ENCODE data around the gene NSL1. TPM values are rescaled to one million over a fixed set of nuclear protein-coding genes. Genes with fewer than 3 reads are reported as not detected.
"Not testable (repeated sequence)": the region's sequence is repeated elsewhere in the genome, so short reads cannot be mapped to it uniquely, and the experiment has no call there.

The NSL1 gene
- total RNA-seq, 2 experiments from 2014 or later, result 49.5 to 55.0 TPM

GRCh38 chr1:212745303-212745702 is 46.3 kb downstream of the NSL1 start:
- ATAC-seq (no peak), DNase-seq (no peak)
- H3K9me3 Mint-ChIP-seq (ENCODE audit: insufficient read depth), result peaks cover 15% of the 10 kb centered on the region
- H3K4me3 Mint-ChIP-seq, result no peak overlapping the region
- H3K27me3 Mint-ChIP-seq (ENCODE audit: low read depth), result no peaks in the 10 kb centered on the region
- no peak overlapping the region for H3K27ac Mint-ChIP-seq
- peaks cover 31% of the 10 kb centered on the region for H3K4me1 Mint-ChIP-seq (ENCODE audit: low read depth)
- H3K36me3 Mint-ChIP-seq (ENCODE audit: low read depth), result peaks cover 37% of the 10 kb centered on the region
- POLR2A ChIA-PET, result interaction anchor here (2.2 kb wide), 1 partner anchor 46 kb away, joined by 7 read pairs; the partner anchor contains the start of genes NSL1 and TATDN3
- CTCF ChIA-PET, result interaction anchor here (1.5 to 3.3 kb wide), 4 partner anchors 68 to 80 kb away, joined by 5 to 15 read pairs (median 8); no protein-coding TSS in a partner anchor

GRCh38 chr1:212743901-212744475 is 47.6 kb downstream of the NSL1 start:
- Mint-ChIP-seq H3K27me3 (ENCODE audit: low read depth) (no peaks in the 10 kb centered on the region), H3K36me3 (ENCODE audit: low read depth) (peaks cover 41% of the 10 kb centered on the region), H3K4me3 (no peak overlapping the region), H3K4me1 (ENCODE audit: low read depth) (peaks cover 30% of the 10 kb centered on the region), H3K27ac (peak overlapping the region; percentile 27), H3K9me3 (ENCODE audit: insufficient read depth) (peaks cover 15% of the 10 kb centered on the region)
- ATAC-seq (no peak), DNase-seq (no peak)
- ChIA-PET CTCF (interaction anchor here (1.0 to 2.8 kb wide), 4 partner anchors 38 to 79 kb away, joined by 4 to 9 read pairs (median 6); no protein-coding TSS in a partner anchor), POLR2A (interaction anchor here (2.2 kb wide), 1 partner anchor 47 kb away, joined by 7 read pairs; the partner anchor contains the start of genes NSL1 and TATDN3)

GRCh38 chr1:212738330-212738729 is 53.2 kb downstream of the NSL1 start:
- DNase-seq, result no peak
- ATAC-seq, result peak; percentile 53
- peak overlapping the region; percentile 69 for H3K27ac Mint-ChIP-seq
- H3K9me3 Mint-ChIP-seq (ENCODE audit: insufficient read depth), result peaks cover 15% of the 10 kb centered on the region
- POLR2A ChIA-PET, result interaction anchor here (0.9 to 1.5 kb wide), 3 partner anchors 10 to 38 kb away, joined by 3 to 5 read pairs (median 4); no protein-coding TSS in a partner anchor
- no peak overlapping the region for H3K4me3 Mint-ChIP-seq
- H3K36me3 Mint-ChIP-seq (ENCODE audit: low read depth), result peaks cover 39% of the 10 kb centered on the region
- CTCF ChIA-PET, result interaction anchor here (0.8 to 2.5 kb wide), 5 partner anchors 9 to 209 kb away, joined by 3 to 17 read pairs (median 5); no protein-coding TSS in a partner anchor
- no peaks in the 10 kb centered on the region for H3K27me3 Mint-ChIP-seq (ENCODE audit: low read depth)
- H3K4me1 Mint-ChIP-seq (ENCODE audit: low read depth), result peaks cover 33% of the 10 kb centered on the region

GRCh38 chr1:212737559-212737958 is 54.0 kb downstream of the NSL1 start:
- H3K4me3 Mint-ChIP-seq, result no peak overlapping the region
- ChIA-PET CTCF (interaction anchor here (0.8 to 2.5 kb wide), 5 partner anchors 13 to 260 kb away, joined by 3 to 17 read pairs (median 5); no protein-coding TSS in a partner anchor), POLR2A (interaction anchor here (0.9 to 1.5 kb wide), 3 partner anchors 9 to 37 kb away, joined by 3 to 5 read pairs (median 4); no protein-coding TSS in a partner anchor)
- peaks cover 32% of the 10 kb centered on the region for H3K4me1 Mint-ChIP-seq (ENCODE audit: low read depth)
- H3K9me3 Mint-ChIP-seq (ENCODE audit: insufficient read depth), result peaks cover 14% of the 10 kb centered on the region
- DNase-seq (no peak), ATAC-seq (no peak)
- no peaks in the 10 kb centered on the region for H3K27me3 Mint-ChIP-seq (ENCODE audit: low read depth)
- peaks cover 44% of the 10 kb centered on the region for H3K36me3 Mint-ChIP-seq (ENCODE audit: low read depth)
- H3K27ac Mint-ChIP-seq, result no peak overlapping the region

GRCh38 chr1:212733109-212733508 is 58.5 kb downstream of the NSL1 start:
- peaks cover 29% of the 10 kb centered on the region for H3K36me3 Mint-ChIP-seq (ENCODE audit: low read depth)

GRCh38 chr1:212731630-212732029 is 59.9 kb downstream of the NSL1 start:
- no peaks in the 10 kb centered on the region for H3K27me3 Mint-ChIP-seq (ENCODE audit: low read depth)
- H3K4me3 Mint-ChIP-seq, result no peak overlapping the region
- ChIA-PET POLR2A (no interaction called here), CTCF (interaction anchor here (0.7 to 2.2 kb wide), 2 partner anchors 30 to 276 kb away, joined by 3 to 5 read pairs; no protein-coding TSS in a partner anchor)
- no peak for ATAC-seq
- peaks cover 21% of the 10 kb centered on the region for H3K4me1 Mint-ChIP-seq (ENCODE audit: low read depth)
- no peak overlapping the region for H3K27ac Mint-ChIP-seq
- DNase-seq, result no peak
- peaks cover 28% of the 10 kb centered on the region for H3K36me3 Mint-ChIP-seq (ENCODE audit: low read depth)
- H3K9me3 Mint-ChIP-seq (ENCODE audit: insufficient read depth), result no peaks in the 10 kb centered on the region

More at GRCh38 chr1:212733109-212733508, 58.5 kb downstream of the NSL1 start:
- Mint-ChIP-seq H3K9me3 (ENCODE audit: insufficient read depth) (no peaks in the 10 kb centered on the region), H3K27ac (no peak overlapping the region), H3K27me3 (ENCODE audit: low read depth) (no peaks in the 10 kb centered on the region), H3K4me3 (no peak overlapping the region), H3K4me1 (ENCODE audit: low read depth) (peaks cover 20% of the 10 kb centered on the region)
- no peak for ATAC-seq
- CTCF ChIA-PET, result no interaction called here
- DNase-seq, result no peak
- POLR2A ChIA-PET, result no interaction called here

GRCh38 chr1:212728606-212729005 is 63.0 kb downstream of the NSL1 start:
- Mint-ChIP-seq H3K4me1 (ENCODE audit: low read depth) (peaks cover 31% of the 10 kb centered on the region), H3K9me3 (ENCODE audit: insufficient read depth) (peaks cover 4% of the 10 kb centered on the region), H3K36me3 (ENCODE audit: low read depth) (peaks cover 38% of the 10 kb centered on the region), H3K27me3 (ENCODE audit: low read depth) (no peaks in the 10 kb centered on the region), H3K4me3 (no peak overlapping the region), H3K27ac (no peak overlapping the region)
- ChIA-PET CTCF (interaction anchor here (0.6 to 1.2 kb wide), 2 partner anchors 21 to 27 kb away, joined by 3 to 6 read pairs; no protein-coding TSS in a partner anchor), POLR2A (interaction anchor here (0.9 kb wide), 1 partner anchor 10 kb away, joined by 5 read pairs; no protein-coding TSS in a partner anchor)
- ATAC-seq (no peak), DNase-seq (no peak)

- no peak overlapping the region for H3K4me3 Mint-ChIP-seq
- peaks cover 38% of the 10 kb centered on the region for H3K36me3 Mint-ChIP-seq (ENCODE audit: low read depth)
- peaks cover 40% of the 10 kb centered on the region for H3K4me1 Mint-ChIP-seq (ENCODE audit: low read depth)
- ChIA-PET CTCF (interaction anchor here (1.0 to 1.2 kb wide), 2 partner anchors 22 to 270 kb away, joined by 3 to 6 read pairs; no protein-coding TSS in a partner anchor), POLR2A (no interaction called here)
- ATAC-seq (peak; percentile 82), DNase-seq (no peak)
- H3K27me3 Mint-ChIP-seq (ENCODE audit: low read depth), result no peaks in the 10 kb centered on the region
- H3K9me3 Mint-ChIP-seq (ENCODE audit: insufficient read depth), result peaks cover 7% of the 10 kb centered on the region
- H3K27ac Mint-ChIP-seq, result peak overlapping the region; percentile 63
These were observed 64.0 kb downstream of the NSL1 start for GRCh38 chr1:212727386-212728181.

GRCh38 chr1:212724679-212725078 is 66.9 kb downstream of the NSL1 start:
- H3K27me3 Mint-ChIP-seq (ENCODE audit: low read depth); POLR2A ChIA-PET; H3K4me3 Mint-ChIP-seq; H3K27ac Mint-ChIP-seq; DNase-seq; CTCF ChIA-PET; H3K9me3 Mint-ChIP-seq (ENCODE audit: insufficient read depth); ATAC-seq: not testable (repeated sequence)
- Mint-ChIP-seq H3K4me1 (ENCODE audit: low read depth) (peaks cover 57% of the 10 kb centered on the region), H3K36me3 (ENCODE audit: low read depth) (peaks cover 40% of the 10 kb centered on the region)

GRCh38 chr1:212722270-212722957 is 69.2 kb downstream of the NSL1 start:
- H3K9me3 Mint-ChIP-seq (ENCODE audit: insufficient read depth), result peaks cover 7% of the 10 kb centered on the region
- ChIA-PET POLR2A (interaction anchor here (0.8 to 0.9 kb wide), 3 partner anchors 15 to 39 kb away, joined by 3 read pairs; no protein-coding TSS in a partner anchor), CTCF (interaction anchor here (0.7 to 3.1 kb wide), 9 partner anchors 16 to 245 kb away, joined by 3 to 14 read pairs (median 5); partner anchors contain the start of gene BATF3)
- H3K27me3 Mint-ChIP-seq (ENCODE audit: low read depth), result peaks cover 6% of the 10 kb centered on the region
- H3K36me3 Mint-ChIP-seq (ENCODE audit: low read depth), result peaks cover 30% of the 10 kb centered on the region
- H3K27ac Mint-ChIP-seq, result peak overlapping the region; percentile 76
- ATAC-seq (peak; percentile 21), DNase-seq (no peak)
- H3K4me3 Mint-ChIP-seq, result peak overlapping the region; percentile 52
- H3K4me1 Mint-ChIP-seq (ENCODE audit: low read depth), result peaks cover 41% of the 10 kb centered on the region
